DND-41 (cell line): ENCODE data around the gene ACAT2.

Experiments used
- ATAC-seq: fragments of 200-7000 bp; cut with Tn5 transposase; 3 replicates; pipeline ENCODE4 v1.9.1; 2021; ENCODE audit warnings: low read depth; ENCODE audit not compliant: insufficient read depth
- DNase-seq: peaks from one replicate; pipeline ENCODE4 v3.0.0-alpha.2; 2020
- H2AFZ ChIP-seq: 2 replicates; pipeline ENCODE4 v1.6.0; 2012; ENCODE audit warnings: low read depth, low read length
- H3K27ac ChIP-seq: 2 replicates; pipeline ENCODE4 v1.5.1; 2012; ENCODE audit warnings: low read length, inconsistent platforms
- H3K27me3 ChIP-seq: fragments of 200-600 bp; sonication (generic); 2 replicates; pipeline ENCODE4 v1.6.0; 2012; ENCODE audit warnings: low read length, mild to moderate bottlenecking, inconsistent platforms; ENCODE audit not compliant: insufficient read depth, poor library complexity
- H3K36me3 ChIP-seq: 2 replicates; pipeline ENCODE4 v1.5.1; 2012; ENCODE audit warnings: low read length, inconsistent platforms; ENCODE audit not compliant: insufficient read depth
- H3K4me1 ChIP-seq: 2 replicates; pipeline ENCODE4 v1.5.1; 2012; ENCODE audit warnings: mild to moderate bottlenecking, low read length; ENCODE audit not compliant: insufficient read depth
- H3K4me2 ChIP-seq: 2 replicates; pipeline ENCODE4 v1.6.0; 2012; ENCODE audit warnings: mild to moderate bottlenecking, moderate library complexity, low read length, inconsistent platforms; ENCODE audit not compliant: insufficient read depth
- H3K4me3 ChIP-seq, 2 experiments: fragments of 200-600 bp in 1 of 2; shearing (Covaris generic) in 1 of 2; 2 replicates each; pipeline ENCODE4 v1.5.1; 2012 to 2016; ENCODE audit warnings: inconsistent platforms in 2 of 2, low read length in 2 of 2, mild to moderate bottlenecking in 2 of 2, low read depth in 1 of 2, moderate library complexity in 1 of 2
- H3K79me2 ChIP-seq: 2 replicates; pipeline ENCODE4 v1.6.0; 2012; ENCODE audit warnings: low read length, inconsistent platforms; ENCODE audit not compliant: insufficient read depth
- H3K9ac ChIP-seq: 2 replicates; pipeline ENCODE4 v1.6.0; 2012; ENCODE audit warnings: low read depth, mild to moderate bottlenecking, inconsistent platforms, low read length, moderate library complexity
- H3K9me3 ChIP-seq: 2 replicates; pipeline ENCODE4 v1.5.1; 2012; ENCODE audit warnings: low read length, moderate library complexity, mild to moderate bottlenecking, inconsistent platforms; ENCODE audit not compliant: insufficient read depth, severe bottlenecking
- H4K20me1 ChIP-seq: 2 replicates; pipeline ENCODE4 v1.6.0; 2012; ENCODE audit warnings: low read length; ENCODE audit not compliant: insufficient read depth
- EZH2 ChIP-seq: IDR thresholded peaks from 3 replicates; pipeline ENCODE4 v1.6.1; 2012; ENCODE audit warnings: borderline replicate concordance, low read depth, mild to moderate bottlenecking, moderate library complexity, low read length, inconsistent platforms; ENCODE audit not compliant: severe bottlenecking
- TF ChIP-seq, protein P1 (sequence below): IDR thresholded peaks from 2 replicates; pipeline ENCODE4 v1.5.1; 2012; ENCODE audit warnings: borderline replicate concordance, low read length, moderate library complexity, mild to moderate bottlenecking; ENCODE audit not compliant: poor library complexity, severe bottlenecking; ENCODE audit errors: extremely low read depth

Gene ACAT2

DNA sequence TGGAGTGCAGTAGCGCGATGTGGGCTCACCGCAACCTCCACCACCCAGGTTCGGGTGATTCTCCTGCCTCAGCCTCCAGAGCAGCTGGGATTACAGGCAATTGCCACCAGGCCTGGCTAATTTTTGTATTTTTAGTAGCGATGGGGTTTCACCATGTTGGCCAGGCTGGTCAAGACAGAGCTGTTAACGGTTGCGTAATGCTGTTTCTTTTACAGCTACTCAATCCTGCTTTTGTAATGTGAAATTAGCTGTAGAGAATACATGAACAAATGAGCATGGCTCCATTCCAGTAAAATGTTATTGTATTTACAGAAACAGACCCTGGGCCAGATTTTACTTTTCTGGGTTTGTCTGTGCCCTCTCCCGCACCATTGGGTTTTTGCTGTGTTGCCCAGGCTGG lies 40.1 kb downstream of the ACAT2 start:
- no peaks in the 10 kb centered on the region for H3K79me2 ChIP-seq
- no peak overlapping the region for H3K27ac ChIP-seq
- H2AFZ ChIP-seq, result no peak overlapping the region
- no peak overlapping the region for H3K4me2 ChIP-seq
- no peak overlapping the region for H3K9ac ChIP-seq
- H4K20me1 ChIP-seq, result 0 out of 2 replicates have a peak, but pooled peaks cover 5% of the 10 kb centered on the region
- H3K9me3 ChIP-seq, result no peaks in the 10 kb centered on the region
- DNase-seq, result no peak
- no peaks in the 10 kb centered on the region for H3K4me1 ChIP-seq
- H3K27me3 ChIP-seq, result no peaks in the 10 kb centered on the region
- no peak overlapping the region for H3K4me3 ChIP-seq
- TF ChIP-seq, protein P1, sequence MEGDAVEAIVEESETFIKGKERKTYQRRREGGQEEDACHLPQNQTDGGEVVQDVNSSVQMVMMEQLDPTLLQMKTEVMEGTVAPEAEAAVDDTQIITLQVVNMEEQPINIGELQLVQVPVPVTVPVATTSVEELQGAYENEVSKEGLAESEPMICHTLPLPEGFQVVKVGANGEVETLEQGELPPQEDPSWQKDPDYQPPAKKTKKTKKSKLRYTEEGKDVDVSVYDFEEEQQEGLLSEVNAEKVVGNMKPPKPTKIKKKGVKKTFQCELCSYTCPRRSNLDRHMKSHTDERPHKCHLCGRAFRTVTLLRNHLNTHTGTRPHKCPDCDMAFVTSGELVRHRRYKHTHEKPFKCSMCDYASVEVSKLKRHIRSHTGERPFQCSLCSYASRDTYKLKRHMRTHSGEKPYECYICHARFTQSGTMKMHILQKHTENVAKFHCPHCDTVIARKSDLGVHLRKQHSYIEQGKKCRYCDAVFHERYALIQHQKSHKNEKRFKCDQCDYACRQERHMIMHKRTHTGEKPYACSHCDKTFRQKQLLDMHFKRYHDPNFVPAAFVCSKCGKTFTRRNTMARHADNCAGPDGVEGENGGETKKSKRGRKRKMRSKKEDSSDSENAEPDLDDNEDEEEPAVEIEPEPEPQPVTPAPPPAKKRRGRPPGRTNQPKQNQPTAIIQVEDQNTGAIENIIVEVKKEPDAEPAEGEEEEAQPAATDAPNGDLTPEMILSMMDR, result no peak
- TF ChIP-seq EZH2, result no peak
- no peak for ATAC-seq
- H3K36me3 ChIP-seq, result peaks cover 31% of the 10 kb centered on the region

DNA sequence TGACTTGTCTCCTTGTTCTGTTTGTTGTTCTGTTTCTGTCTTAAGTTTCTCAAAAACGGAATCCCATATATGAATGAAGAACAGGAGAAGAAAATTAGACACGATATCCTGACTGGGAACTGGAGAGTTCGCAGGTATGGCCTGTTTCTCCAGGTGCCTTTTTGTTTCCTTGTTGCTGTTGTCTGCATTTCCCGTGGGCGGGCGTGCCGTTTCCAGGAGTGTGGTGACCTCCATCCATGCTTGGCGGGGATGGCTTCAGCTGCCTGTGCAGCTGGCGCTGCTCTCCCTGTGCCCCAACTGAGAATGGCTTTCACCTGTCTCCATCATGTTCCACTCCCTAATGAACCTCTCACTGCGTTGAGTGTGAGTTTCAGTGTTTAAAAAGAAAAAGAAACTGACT lies 42.7 kb downstream of the ACAT2 start:
- Histone ChIP-seq H3K27me3 (no peaks in the 10 kb centered on the region), H3K4me3 (no peak overlapping the region), H2AFZ (no peak overlapping the region), H3K36me3 (peaks cover 6% of the 10 kb centered on the region), H3K9ac (no peak overlapping the region), H3K4me2 (no peak overlapping the region), H3K79me2 (no peaks in the 10 kb centered on the region), H3K27ac (no peak overlapping the region), H3K4me1 (no peaks in the 10 kb centered on the region), H4K20me1 (no peaks in the 10 kb centered on the region), H3K9me3 (no peaks in the 10 kb centered on the region)
- no peak for DNase-seq
- no peak for ATAC-seq
- TF ChIP-seq EZH2, result no peak
- TF ChIP-seq, protein P1, result no peak

DNA sequence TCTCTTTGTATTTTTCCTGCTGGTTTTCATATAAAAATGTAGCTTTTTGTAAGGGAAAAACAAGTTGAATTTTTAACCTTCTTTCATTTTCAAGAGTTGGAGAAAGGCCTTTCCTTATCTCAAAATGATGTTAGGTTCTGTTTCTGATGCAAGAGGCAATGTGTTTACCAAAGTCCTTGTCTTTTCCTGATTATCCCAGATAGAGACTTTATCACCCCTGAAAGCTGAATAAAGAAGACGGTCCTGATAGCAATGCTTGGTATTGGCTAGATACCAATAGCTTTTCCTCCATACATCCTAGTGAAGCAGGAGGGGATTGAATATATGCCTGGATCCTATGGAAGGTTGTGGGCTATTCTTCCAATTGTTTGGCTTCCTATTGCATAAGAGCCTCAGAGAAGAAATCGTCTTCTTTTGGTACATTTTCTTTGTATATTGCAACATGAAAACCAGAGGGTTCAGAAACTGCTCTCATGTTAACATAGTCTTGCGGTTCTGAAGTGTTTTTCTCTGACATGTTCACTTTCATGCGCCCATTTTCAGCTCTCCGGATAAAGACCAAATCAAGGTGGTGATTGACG lies 43.7 kb downstream of the ACAT2 start:
- Histone ChIP-seq H4K20me1 (no peaks in the 10 kb centered on the region), H3K4me1 (no peaks in the 10 kb centered on the region), H3K9me3 (no peaks in the 10 kb centered on the region), H3K79me2 (no peaks in the 10 kb centered on the region), H3K36me3 (no peaks in the 10 kb centered on the region), H3K4me3 (no peak overlapping the region), H3K27ac (no peak overlapping the region), H3K4me2 (no peak overlapping the region), H3K9ac (no peak overlapping the region), H2AFZ (no peak overlapping the region), H3K27me3 (no peaks in the 10 kb centered on the region)
- TF ChIP-seq, protein P1, result no peak
- no peak for TF ChIP-seq EZH2
- ATAC-seq (no peak), DNase-seq (no peak)

DNA sequence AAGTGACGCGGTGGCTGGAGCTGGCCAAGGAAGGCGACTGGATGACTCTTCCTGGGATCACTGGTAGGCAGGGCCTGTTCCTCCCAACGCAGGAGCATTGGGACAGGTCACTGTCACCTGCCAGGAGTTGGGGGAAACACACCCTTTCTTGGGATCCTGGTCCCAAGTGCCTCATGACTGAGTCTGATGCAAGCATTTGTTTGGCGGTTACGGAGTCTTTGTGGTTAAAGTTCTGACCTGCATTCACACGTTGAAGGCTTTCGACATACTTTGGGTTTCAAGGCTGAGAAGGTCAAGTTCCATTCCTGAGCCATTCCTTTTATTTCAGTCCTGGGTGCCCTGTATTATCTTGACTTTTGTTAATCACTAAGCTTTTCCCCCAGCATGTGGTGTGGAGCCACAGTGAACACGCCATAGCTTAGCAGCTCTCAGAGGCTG lies 44.2 kb downstream of the ACAT2 start:
- H3K4me2 ChIP-seq, result no peak overlapping the region
- no peaks in the 10 kb centered on the region for H3K79me2 ChIP-seq
- no peak overlapping the region for H2AFZ ChIP-seq
- DNase-seq (no peak), ATAC-seq (no peak)
- no peaks in the 10 kb centered on the region for H3K9me3 ChIP-seq
- TF ChIP-seq, protein P1, result no peak
- TF ChIP-seq EZH2, result no peak
- H3K4me1 ChIP-seq, result no peaks in the 10 kb centered on the region
- H4K20me1 ChIP-seq, result no peaks in the 10 kb centered on the region
- H3K36me3 ChIP-seq, result no peaks in the 10 kb centered on the region
- no peak overlapping the region for H3K9ac ChIP-seq
- H3K4me3 ChIP-seq, result no peak overlapping the region
- H3K27ac ChIP-seq, result no peak overlapping the region
- H3K27me3 ChIP-seq, result no peaks in the 10 kb centered on the region
